VCaP (cell line): ENCODE data around the gene THBS3.
"Not testable (repeated sequence)": the region's sequence is repeated elsewhere in the genome, so short reads cannot be mapped to it uniquely, and the experiment has no call there.

ENCODE experiments used
- H3K27ac ChIP-seq: fragments of 450-650 bp; 2 replicates; pipeline ENCODE4 v1.5.1; 2017
- CTCF ChIP-seq: fragments of 450-650 bp; conservative IDR thresholded peaks from 2 replicates; pipeline ENCODE4 v1.5.1; 2017; ENCODE audit warnings: mild to moderate bottlenecking, moderate library complexity

Gene THBS3

GRCh38 chr1:155166051-155166470 is 41.6 kb downstream of the THBS3 start:
- no peak for TF ChIP-seq CTCF
- H3K27ac ChIP-seq = no peak overlapping the region

GRCh38 chr1:155164625-155165024 is 43.1 kb downstream of the THBS3 start:
- H3K27ac ChIP-seq = not testable (repeated sequence)

GRCh38 chr1:155163785-155164184 is 43.9 kb downstream of the THBS3 start:
- H3K27ac ChIP-seq = not testable (repeated sequence)

GRCh38 chr1:155162631-155163030 is 45.1 kb downstream of the THBS3 start:
- not testable (repeated sequence) for H3K27ac ChIP-seq

- H3K27ac ChIP-seq = no peak overlapping the region
- no peak for TF ChIP-seq CTCF
Observed at GRCh38 chr1:155160128-155160527, 47.6 kb downstream of the THBS3 start.

- no peak for TF ChIP-seq CTCF
- H3K27ac ChIP-seq = no peak overlapping the region
Observed at GRCh38 chr1:155158991-155159390, 48.7 kb downstream of the THBS3 start.

GRCh38 chr1:155155996-155156643 is 51.6 kb downstream of the THBS3 start:
- not testable (repeated sequence) for H3K27ac ChIP-seq
